Hepatocyte (in vitro differentiated cells): Measurements from ENCODE around the gene BCAR1.

Source experiments
- EZH2 ChIP-seq: fragments of 200-600 bp; sonication (generic); IDR thresholded peaks from 2 replicates; pipeline ENCODE4 v1.6.1; 2016; ENCODE audit warnings: antibody characterized with exemption, mild to moderate bottlenecking, borderline replicate concordance
- TF ChIP-seq, protein P1 (sequence below): fragments of 200-600 bp; sonication (generic); IDR thresholded peaks from 2 replicates; pipeline ENCODE4 v1.5.1; 2016; ENCODE audit warnings: antibody characterized with exemption, mild to moderate bottlenecking; ENCODE audit not compliant: poor library complexity

DNA sequence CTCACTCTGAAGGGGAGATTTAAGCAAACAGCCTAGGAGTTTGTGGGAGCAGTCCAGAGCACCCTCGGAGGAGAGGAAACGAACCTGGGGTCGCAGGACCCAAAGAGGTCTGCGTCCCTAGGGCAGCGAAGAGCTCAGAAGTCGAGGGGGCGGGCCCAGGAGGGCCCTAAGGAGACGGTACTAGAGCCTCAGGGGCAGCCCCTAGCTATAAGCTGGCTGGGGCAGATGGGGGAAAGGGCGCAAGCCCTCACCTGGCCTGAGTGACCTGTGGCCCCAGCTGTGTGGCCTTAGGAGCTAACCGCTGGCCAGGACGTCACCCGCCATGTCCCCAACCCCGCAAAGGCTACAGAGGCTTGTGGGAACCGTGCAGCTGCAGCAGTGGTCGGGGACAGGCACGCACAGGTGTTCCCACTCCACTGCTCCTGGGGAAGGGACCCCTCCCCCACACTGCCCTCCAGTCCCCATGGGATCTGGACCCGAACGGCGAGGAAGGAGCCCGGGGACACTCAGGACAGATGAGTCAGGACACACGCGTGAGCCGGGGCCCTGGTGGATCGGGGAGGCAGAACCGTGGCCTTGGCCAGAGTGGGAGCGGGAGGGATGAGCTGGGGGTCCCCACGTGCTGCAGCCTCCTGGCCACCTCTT lies 42.4 kb downstream of the BCAR1 start:
- TF ChIP-seq, protein P1, sequence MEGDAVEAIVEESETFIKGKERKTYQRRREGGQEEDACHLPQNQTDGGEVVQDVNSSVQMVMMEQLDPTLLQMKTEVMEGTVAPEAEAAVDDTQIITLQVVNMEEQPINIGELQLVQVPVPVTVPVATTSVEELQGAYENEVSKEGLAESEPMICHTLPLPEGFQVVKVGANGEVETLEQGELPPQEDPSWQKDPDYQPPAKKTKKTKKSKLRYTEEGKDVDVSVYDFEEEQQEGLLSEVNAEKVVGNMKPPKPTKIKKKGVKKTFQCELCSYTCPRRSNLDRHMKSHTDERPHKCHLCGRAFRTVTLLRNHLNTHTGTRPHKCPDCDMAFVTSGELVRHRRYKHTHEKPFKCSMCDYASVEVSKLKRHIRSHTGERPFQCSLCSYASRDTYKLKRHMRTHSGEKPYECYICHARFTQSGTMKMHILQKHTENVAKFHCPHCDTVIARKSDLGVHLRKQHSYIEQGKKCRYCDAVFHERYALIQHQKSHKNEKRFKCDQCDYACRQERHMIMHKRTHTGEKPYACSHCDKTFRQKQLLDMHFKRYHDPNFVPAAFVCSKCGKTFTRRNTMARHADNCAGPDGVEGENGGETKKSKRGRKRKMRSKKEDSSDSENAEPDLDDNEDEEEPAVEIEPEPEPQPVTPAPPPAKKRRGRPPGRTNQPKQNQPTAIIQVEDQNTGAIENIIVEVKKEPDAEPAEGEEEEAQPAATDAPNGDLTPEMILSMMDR: no peak
- no peak for TF ChIP-seq EZH2
